DND-41 (cell line): ENCODE results near the gene GOLGA7B.

ENCODE experiments used
- ATAC-seq: fragments of 200-7000 bp; cut with Tn5 transposase; 3 replicates; pipeline ENCODE4 v1.9.1; 2021; ENCODE audit warnings: low read depth; ENCODE audit not compliant: insufficient read depth
- DNase-seq: peaks from one replicate; pipeline ENCODE4 v3.0.0-alpha.2; 2020
- H2AFZ ChIP-seq: 2 replicates; pipeline ENCODE4 v1.6.0; 2012; ENCODE audit warnings: low read depth, low read length
- H3K27ac ChIP-seq: 2 replicates; pipeline ENCODE4 v1.5.1; 2012; ENCODE audit warnings: low read length, inconsistent platforms
- H3K27me3 ChIP-seq: fragments of 200-600 bp; sonication (generic); 2 replicates; pipeline ENCODE4 v1.6.0; 2012; ENCODE audit warnings: low read length, mild to moderate bottlenecking, inconsistent platforms; ENCODE audit not compliant: insufficient read depth, poor library complexity
- H3K36me3 ChIP-seq: 2 replicates; pipeline ENCODE4 v1.5.1; 2012; ENCODE audit warnings: low read length, inconsistent platforms; ENCODE audit not compliant: insufficient read depth
- H3K4me1 ChIP-seq: 2 replicates; pipeline ENCODE4 v1.5.1; 2012; ENCODE audit warnings: mild to moderate bottlenecking, low read length; ENCODE audit not compliant: insufficient read depth
- H3K4me2 ChIP-seq: 2 replicates; pipeline ENCODE4 v1.6.0; 2012; ENCODE audit warnings: mild to moderate bottlenecking, moderate library complexity, low read length, inconsistent platforms; ENCODE audit not compliant: insufficient read depth
- H3K4me3 ChIP-seq, 2 experiments: fragments of 200-600 bp in 1 of 2; shearing (Covaris generic) in 1 of 2; 2 replicates each; pipeline ENCODE4 v1.5.1; 2012 to 2016; ENCODE audit warnings: inconsistent platforms in 2 of 2, low read length in 2 of 2, mild to moderate bottlenecking in 2 of 2, low read depth in 1 of 2, moderate library complexity in 1 of 2
- H3K79me2 ChIP-seq: 2 replicates; pipeline ENCODE4 v1.6.0; 2012; ENCODE audit warnings: low read length, inconsistent platforms; ENCODE audit not compliant: insufficient read depth
- H3K9ac ChIP-seq: 2 replicates; pipeline ENCODE4 v1.6.0; 2012; ENCODE audit warnings: low read depth, mild to moderate bottlenecking, inconsistent platforms, low read length, moderate library complexity
- H3K9me3 ChIP-seq: 2 replicates; pipeline ENCODE4 v1.5.1; 2012; ENCODE audit warnings: low read length, moderate library complexity, mild to moderate bottlenecking, inconsistent platforms; ENCODE audit not compliant: insufficient read depth, severe bottlenecking
- H4K20me1 ChIP-seq: 2 replicates; pipeline ENCODE4 v1.6.0; 2012; ENCODE audit warnings: low read length; ENCODE audit not compliant: insufficient read depth
- EZH2 ChIP-seq: IDR thresholded peaks from 3 replicates; pipeline ENCODE4 v1.6.1; 2012; ENCODE audit warnings: borderline replicate concordance, low read depth, mild to moderate bottlenecking, moderate library complexity, low read length, inconsistent platforms; ENCODE audit not compliant: severe bottlenecking
- TF ChIP-seq, protein P1 (sequence below): IDR thresholded peaks from 2 replicates; pipeline ENCODE4 v1.5.1; 2012; ENCODE audit warnings: borderline replicate concordance, low read length, moderate library complexity, mild to moderate bottlenecking; ENCODE audit not compliant: poor library complexity, severe bottlenecking; ENCODE audit errors: extremely low read depth

The GOLGA7B gene

GRCh38 chr10:97826892-97827291, 22.8 kb upstream of the GOLGA7B start:
- no peaks in the 10 kb centered on the region for H3K36me3 ChIP-seq
- H3K79me2 ChIP-seq = no peaks in the 10 kb centered on the region
- no peaks in the 10 kb centered on the region for H3K4me1 ChIP-seq
- no peak overlapping the region for H3K9ac ChIP-seq
- DNase-seq (no peak), ATAC-seq (no peak)
- no peak overlapping the region for H3K4me2 ChIP-seq
- no peaks in the 10 kb centered on the region for H4K20me1 ChIP-seq
- no peak overlapping the region for H3K27ac ChIP-seq
- no peaks in the 10 kb centered on the region for H3K9me3 ChIP-seq
- no peak for TF ChIP-seq EZH2
- TF ChIP-seq, protein P1, sequence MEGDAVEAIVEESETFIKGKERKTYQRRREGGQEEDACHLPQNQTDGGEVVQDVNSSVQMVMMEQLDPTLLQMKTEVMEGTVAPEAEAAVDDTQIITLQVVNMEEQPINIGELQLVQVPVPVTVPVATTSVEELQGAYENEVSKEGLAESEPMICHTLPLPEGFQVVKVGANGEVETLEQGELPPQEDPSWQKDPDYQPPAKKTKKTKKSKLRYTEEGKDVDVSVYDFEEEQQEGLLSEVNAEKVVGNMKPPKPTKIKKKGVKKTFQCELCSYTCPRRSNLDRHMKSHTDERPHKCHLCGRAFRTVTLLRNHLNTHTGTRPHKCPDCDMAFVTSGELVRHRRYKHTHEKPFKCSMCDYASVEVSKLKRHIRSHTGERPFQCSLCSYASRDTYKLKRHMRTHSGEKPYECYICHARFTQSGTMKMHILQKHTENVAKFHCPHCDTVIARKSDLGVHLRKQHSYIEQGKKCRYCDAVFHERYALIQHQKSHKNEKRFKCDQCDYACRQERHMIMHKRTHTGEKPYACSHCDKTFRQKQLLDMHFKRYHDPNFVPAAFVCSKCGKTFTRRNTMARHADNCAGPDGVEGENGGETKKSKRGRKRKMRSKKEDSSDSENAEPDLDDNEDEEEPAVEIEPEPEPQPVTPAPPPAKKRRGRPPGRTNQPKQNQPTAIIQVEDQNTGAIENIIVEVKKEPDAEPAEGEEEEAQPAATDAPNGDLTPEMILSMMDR = no peak
- no peak overlapping the region for H3K4me3 ChIP-seq
- H3K27me3 ChIP-seq = peaks cover 5% of the 10 kb centered on the region
- H2AFZ ChIP-seq = no peak overlapping the region

DNA sequence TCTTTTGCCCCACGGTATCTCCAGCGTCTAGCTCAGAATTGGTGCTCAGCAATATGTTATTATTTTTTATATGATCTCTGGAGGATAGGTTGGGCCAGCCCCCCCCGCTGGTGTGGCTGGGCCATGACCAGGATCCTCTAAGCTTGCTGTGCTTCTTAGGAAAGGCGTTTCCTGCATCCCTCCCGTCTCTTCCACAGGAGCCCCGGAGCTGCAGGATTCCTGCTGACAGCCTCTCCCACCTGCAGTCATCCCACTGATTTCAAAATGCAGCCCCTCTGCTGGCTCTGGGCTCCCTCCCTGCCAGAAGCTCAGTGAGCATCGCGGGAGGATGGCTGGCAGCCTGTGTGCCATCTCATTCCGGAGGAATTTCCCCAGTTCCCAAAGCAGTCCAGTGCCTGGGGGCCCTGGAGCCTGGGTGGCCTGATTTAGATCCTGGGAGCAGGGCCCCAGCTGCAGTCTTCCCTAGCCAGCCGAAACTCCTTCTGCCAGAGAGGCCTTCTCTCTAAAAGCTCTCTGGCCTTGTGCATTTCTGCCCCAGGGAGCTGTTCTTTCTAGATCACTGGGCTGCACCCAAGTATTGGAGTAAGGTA, 21.8 kb upstream of the GOLGA7B start:
- no peak overlapping the region for H3K27ac ChIP-seq
- no peaks in the 10 kb centered on the region for H3K79me2 ChIP-seq
- H3K4me1 ChIP-seq = no peaks in the 10 kb centered on the region
- no peak overlapping the region for H3K9ac ChIP-seq
- no peaks in the 10 kb centered on the region for H4K20me1 ChIP-seq
- ATAC-seq (no peak), DNase-seq (no peak)
- no peak overlapping the region for H2AFZ ChIP-seq
- H3K4me2 ChIP-seq = no peak overlapping the region
- no peaks in the 10 kb centered on the region for H3K9me3 ChIP-seq
- no peak overlapping the region for H3K4me3 ChIP-seq
- peaks cover 5% of the 10 kb centered on the region for H3K27me3 ChIP-seq
- no peak for TF ChIP-seq EZH2
- TF ChIP-seq, protein P1 = no peak
- no peaks in the 10 kb centered on the region for H3K36me3 ChIP-seq

- Histone ChIP-seq H4K20me1 (no peaks in the 10 kb centered on the region), H3K79me2 (no peaks in the 10 kb centered on the region), H3K4me3 (no peak overlapping the region), H3K9ac (no peak overlapping the region), H3K9me3 (no peaks in the 10 kb centered on the region), H3K36me3 (no peaks in the 10 kb centered on the region), H3K4me1 (no peaks in the 10 kb centered on the region), H3K27me3 (peaks cover 5% of the 10 kb centered on the region), H3K27ac (no peak overlapping the region), H3K4me2 (no peak overlapping the region), H2AFZ (no peak overlapping the region)
- ATAC-seq (no peak), DNase-seq (no peak)
- TF ChIP-seq, protein P1 = no peak
- no peak for TF ChIP-seq EZH2
Measured at GRCh38 chr10:97828721-97829120, 20.9 kb upstream of the GOLGA7B start.

- Histone ChIP-seq H3K4me1 (no peaks in the 10 kb centered on the region), H3K36me3 (no peaks in the 10 kb centered on the region), H2AFZ (no peak overlapping the region), H3K79me2 (no peaks in the 10 kb centered on the region), H3K27ac (no peak overlapping the region), H4K20me1 (no peaks in the 10 kb centered on the region), H3K4me2 (no peak overlapping the region), H3K9ac (no peak overlapping the region), H3K4me3 (no peak overlapping the region), H3K9me3 (no peaks in the 10 kb centered on the region), H3K27me3 (peaks cover 5% of the 10 kb centered on the region)
- ATAC-seq (no peak), DNase-seq (no peak)
- TF ChIP-seq, protein P1 = no peak
- TF ChIP-seq EZH2 = no peak
Measured at GRCh38 chr10:97830064-97830463, 19.6 kb upstream of the GOLGA7B start.
